K562 (cell line): Measurements from ENCODE around the gene HSDL1. TPM values are rescaled to one million over a fixed set of nuclear protein-coding genes. Genes with fewer than 3 reads are reported as not detected.

Source experiments
- ARID2 ChIP-seq: fragments of 450-650 bp; IDR thresholded peaks from 2 replicates; pipeline ENCODE4 v1.6.1; 2017; ENCODE audit warnings: antibody characterized with exemption, mild to moderate bottlenecking
- CAMTA2 ChIP-seq: fragments of 250-450 bp; sonication (Bioruptor Pico); conservative IDR thresholded peaks from 2 replicates; pipeline ENCODE4 v1.5.1; 2022
- CREB3L1 ChIP-seq: fragments of 450-650 bp; IDR thresholded peaks from 2 replicates; pipeline ENCODE4 v1.6.1; 2014; ENCODE audit warnings: low read depth, mild to moderate bottlenecking, moderate library complexity, borderline replicate concordance
- EP400 ChIP-seq: fragments of 450-650 bp; IDR thresholded peaks from 2 replicates; pipeline ENCODE4 v1.6.1; 2017; ENCODE audit warnings: antibody characterized with exemption, mild to moderate bottlenecking, moderate library complexity
- GATAD2B ChIP-seq: fragments of 450-650 bp; IDR thresholded peaks from 2 replicates; pipeline ENCODE4 v1.6.1; 2017; ENCODE audit warnings: mild to moderate bottlenecking, borderline replicate concordance
- NEUROD1 ChIP-seq: fragments of 150-350 bp; IDR thresholded peaks from 2 replicates; pipeline ENCODE4 v1.6.1; 2014; ENCODE audit warnings: borderline replicate concordance, low read length, low read depth; ENCODE audit not compliant: partially characterized antibody
- NONO ChIP-seq, 2 experiments: fragments of 200-400 bp in 1 of 2; fragments of 450-650 bp in 1 of 2; formaldehyde crosslinking in 1 of 2; IDR thresholded peaks; 2 replicates each; pipeline ENCODE4 v1.6.1; 2017; ENCODE audit warnings: low read depth in 2 of 2, mild to moderate bottlenecking in 2 of 2, moderate library complexity in 2 of 2, low read length in 1 of 2
- PHF20 ChIP-seq: fragments of 450-650 bp; IDR thresholded peaks from 2 replicates; pipeline ENCODE4 v1.6.1; 2018; ENCODE audit not compliant: partially characterized antibody
- SAP30 ChIP-seq: fragments of 200-600 bp; sonication (generic); IDR thresholded peaks from 2 replicates; pipeline ENCODE4 v1.6.1; 2012; ENCODE audit warnings: borderline replicate concordance, low read depth, mild to moderate bottlenecking, moderate library complexity, low read length, control low read depth, inconsistent platforms; ENCODE audit not compliant: insufficient read depth, poor library complexity, severe bottlenecking
- SIN3B ChIP-seq: fragments of 450-650 bp; IDR thresholded peaks from 2 replicates; pipeline ENCODE4 v1.6.1; 2017; ENCODE audit warnings: low read depth, mild to moderate bottlenecking, moderate library complexity
- ZBTB17 ChIP-seq: fragments of 450-650 bp; formaldehyde crosslinking; IDR thresholded peaks from 2 replicates; pipeline ENCODE4 v1.4.0; 2020; ENCODE audit warnings: mild to moderate bottlenecking
- ZBTB40 ChIP-seq, 2 experiments: fragments of 450-650 bp in 1 of 2; sonication (generic) in 1 of 2; formaldehyde crosslinking in 1 of 2; IDR thresholded peaks; 2 replicates each; pipeline versions ENCODE4 v1.7.1 to v1.9.0; 2016 to 2022; ENCODE audit warnings: inconsistent platforms in 1 of 2, mild to moderate bottlenecking in 1 of 2, missing genetic modification reagents in 1 of 2
- ZBTB5 ChIP-seq: fragments of 450-650 bp; IDR thresholded peaks from 2 replicates; pipeline ENCODE4 v1.6.1; 2017; ENCODE audit warnings: antibody characterized with exemption
- polyA plus RNA-seq, 8 experiments: library from polyadenylated mRNA; depleted of rRNA in 4 of 8; stranded (reverse) in 5 of 8; unstranded in 3 of 8; fragments of >200 nt; fragmentation: Nextera tagmentation in 2 of 8; fragmentation: Illumina TruSeq in 1 of 8; extraction: Ambion mirVana in 2 of 8; extraction: Trizol in 1 of 8; gene quantifications; 2 replicates each; pipeline versions ENCODE4 v1.2.1 to v1.2.3, GENCODE V29; 2011 to 2014; ENCODE audit warnings: inconsistent platforms in 1 of 8, missing spikeins in 1 of 8
- total RNA-seq, 7 experiments: library from RNA; depleted of rRNA in 6 of 7; stranded (reverse); fragments of >200 nt in 6 of 7; fragmentation: Illumina TruSeq in 2 of 7; extraction: Trizol in 2 of 7; gene quantifications; 2 replicates each; pipeline versions ENCODE4 v1.2.1 to v1.2.3, GENCODE V29; 2011 to 2021; ENCODE audit warnings: low replicate concordance in 1 of 7

The HSDL1 gene
- total and polyA plus RNA-seq, 9 of the 15 experiments (the other 6 are each of a cell fraction or from before 2014, with no cell fraction given): 14.8 to 41.2 (median 27.7) TPM

GRCh38 chr16:84116720-84117493, 28.1 kb downstream of the HSDL1 start, which contains the start of gene MBTPS1 (continued):
- TF ChIP-seq ZBTB40 (IDR thresholded peaks at IDR 0.05) (peak; percentile 39; the same call in 1 of the 2 replicates), ZBTB40 (CRISPR knock-in tag; IDR thresholded peaks at IDR 0.05) (no peak), NEUROD1 (peak; percentile 31), CAMTA2 (CRISPR knock-in tag) (no peak), PHF20 (no peak), ARID2 (no peak), NONO (IDR thresholded peaks at IDR 0.05; ENCODE audit: low read depth in 2 of 2, low read length in 1 of 2) (peak; percentile 65 to 86; a peak in 3 of 4 replicates), SAP30 (peak; percentile 60), SIN3B (no peak; the same call in 1 of the 2 replicates), GATAD2B (no peak), ZBTB17 (CRISPR knock-in tag) (peak; percentile 69; the same call in 1 of the 2 replicates), ZBTB5 (no peak), EP400 (peak; percentile 85), CREB3L1 (peak; percentile 98)
